ENCODE data around the gene TENM3.

The TENM3 gene

GRCh38 chr4:182556580-182556979, 313.4 kb downstream of the TENM3 start:
- DNase-seq (ENCODE audit: low read depth, low spot score), result no peak
- H3K4me3 ChIP-seq (ENCODE audit: low read length), result no peak overlapping the region

GRCh38 chr4:182560358-182560757, 317.2 kb downstream of the TENM3 start:
- H3K4me3 ChIP-seq (ENCODE audit: low read length), result no peak overlapping the region
- DNase-seq (ENCODE audit: low read depth, low spot score), result no peak

- H3K4me3 ChIP-seq (ENCODE audit: low read length), result no peak overlapping the region
- DNase-seq (ENCODE audit: low read depth, low spot score), result no peak
Measured at GRCh38 chr4:182562350-182562749, 319.1 kb downstream of the TENM3 start.

GRCh38 chr4:182564724-182565369, 321.6 kb downstream of the TENM3 start:
- no peak overlapping the region for H3K4me3 ChIP-seq (ENCODE audit: low read length)
- DNase-seq (ENCODE audit: low read depth, low spot score), result no peak

- no peak overlapping the region for H3K4me3 ChIP-seq (ENCODE audit: low read length)
- no peak for DNase-seq (ENCODE audit: low read depth, low spot score)
Measured at GRCh38 chr4:182567119-182567518, 323.9 kb downstream of the TENM3 start.

- no peak for DNase-seq (ENCODE audit: low read depth, low spot score)
Measured at GRCh38 chr4:182569561-182569960, 326.4 kb downstream of the TENM3 start.

GRCh38 chr4:182574706-182575105, 331.5 kb downstream of the TENM3 start:
- H3K4me3 ChIP-seq (ENCODE audit: low read length), result no peak overlapping the region
- no peak for DNase-seq (ENCODE audit: low read depth, low spot score)

More at GRCh38 chr4:182569561-182569960, 326.4 kb downstream of the TENM3 start:
- no peak overlapping the region for H3K4me3 ChIP-seq (ENCODE audit: low read length)

- no peak for DNase-seq (ENCODE audit: low read depth, low spot score)
Measured at GRCh38 chr4:182575225-182575624, 332.0 kb downstream of the TENM3 start.

GRCh38 chr4:182576601-182577289, 333.5 kb downstream of the TENM3 start:
- no peak for DNase-seq (ENCODE audit: low read depth, low spot score)
- no peak overlapping the region for H3K4me3 ChIP-seq (ENCODE audit: low read length)

More at GRCh38 chr4:182575225-182575624, 332.0 kb downstream of the TENM3 start:
- no peak overlapping the region for H3K4me3 ChIP-seq (ENCODE audit: low read length)

GRCh38 chr4:182577411-182577810, 334.2 kb downstream of the TENM3 start:
- DNase-seq (ENCODE audit: low read depth, low spot score), result no peak
- H3K4me3 ChIP-seq (ENCODE audit: low read length), result no peak overlapping the region

- no peak overlapping the region for H3K4me3 ChIP-seq (ENCODE audit: low read length)
- no peak for DNase-seq (ENCODE audit: low read depth, low spot score)
Measured at GRCh38 chr4:182578402-182578801, 335.2 kb downstream of the TENM3 start.

GRCh38 chr4:182582245-182582644, 339.0 kb downstream of the TENM3 start:
- no peak overlapping the region for H3K4me3 ChIP-seq (ENCODE audit: low read length)
- DNase-seq (ENCODE audit: low read depth, low spot score), result no peak

GRCh38 chr4:182583703-182584415, 340.7 kb downstream of the TENM3 start:
- DNase-seq (ENCODE audit: low read depth, low spot score), result no peak

GRCh38 chr4:182585321-182585720, 342.1 kb downstream of the TENM3 start:
- no peak for DNase-seq (ENCODE audit: low read depth, low spot score)
- no peak overlapping the region for H3K4me3 ChIP-seq (ENCODE audit: low read length)

More at GRCh38 chr4:182583703-182584415, 340.7 kb downstream of the TENM3 start:
- H3K4me3 ChIP-seq (ENCODE audit: low read length), result no peak overlapping the region

GRCh38 chr4:182589100-182589499, 345.9 kb downstream of the TENM3 start:
- no peak for DNase-seq (ENCODE audit: low read depth, low spot score)
- H3K4me3 ChIP-seq (ENCODE audit: low read length), result no peak overlapping the region

- DNase-seq (ENCODE audit: low read depth, low spot score), result no peak
- no peak overlapping the region for H3K4me3 ChIP-seq (ENCODE audit: low read length)
Measured at GRCh38 chr4:182593402-182593801, 350.2 kb downstream of the TENM3 start.

GRCh38 chr4:182593864-182594263, 350.7 kb downstream of the TENM3 start:
- H3K4me3 ChIP-seq (ENCODE audit: low read length), result no peak overlapping the region
- DNase-seq (ENCODE audit: low read depth, low spot score), result no peak

GRCh38 chr4:182600093-182600492, 356.9 kb downstream of the TENM3 start:
- DNase-seq (ENCODE audit: low read depth, low spot score), result no peak
- H3K4me3 ChIP-seq (ENCODE audit: low read length), result no peak overlapping the region

- no peak overlapping the region for H3K4me3 ChIP-seq (ENCODE audit: low read length)
- DNase-seq (ENCODE audit: low read depth, low spot score), result no peak
Measured at GRCh38 chr4:182600856-182601255, 357.7 kb downstream of the TENM3 start.

- H3K4me3 ChIP-seq (ENCODE audit: low read length), result no peak overlapping the region
- DNase-seq (ENCODE audit: low read depth, low spot score), result no peak
Measured at GRCh38 chr4:182604161-182604622, 361.0 kb downstream of the TENM3 start.
